NCI-H524 (cell line): ENCODE measurements around the gene PDGFA.

Experiments used
- DNase-seq, 2 experiments: peaks; one replicate each; lab custom pipeline; 2025; lab: John Stamatoyannopoulos, UW

PDGFA gene

GRCh38 chr7:472640-472957 is 47.0 kb downstream of the PDGFA start:
- no peak for DNase-seq

- peak in 1 of 2 experiments; percentile 26 for DNase-seq
Observed at GRCh38 chr7:471866-472639, 47.6 kb downstream of the PDGFA start.

GRCh38 chr7:471191-471865 is 48.3 kb downstream of the PDGFA start:
- DNase-seq, result peak in 1 of 2 experiments; percentile 19

GRCh38 chr7:469563-469961 is 50.1 kb downstream of the PDGFA start:
- DNase-seq, result no peak

DNA sequence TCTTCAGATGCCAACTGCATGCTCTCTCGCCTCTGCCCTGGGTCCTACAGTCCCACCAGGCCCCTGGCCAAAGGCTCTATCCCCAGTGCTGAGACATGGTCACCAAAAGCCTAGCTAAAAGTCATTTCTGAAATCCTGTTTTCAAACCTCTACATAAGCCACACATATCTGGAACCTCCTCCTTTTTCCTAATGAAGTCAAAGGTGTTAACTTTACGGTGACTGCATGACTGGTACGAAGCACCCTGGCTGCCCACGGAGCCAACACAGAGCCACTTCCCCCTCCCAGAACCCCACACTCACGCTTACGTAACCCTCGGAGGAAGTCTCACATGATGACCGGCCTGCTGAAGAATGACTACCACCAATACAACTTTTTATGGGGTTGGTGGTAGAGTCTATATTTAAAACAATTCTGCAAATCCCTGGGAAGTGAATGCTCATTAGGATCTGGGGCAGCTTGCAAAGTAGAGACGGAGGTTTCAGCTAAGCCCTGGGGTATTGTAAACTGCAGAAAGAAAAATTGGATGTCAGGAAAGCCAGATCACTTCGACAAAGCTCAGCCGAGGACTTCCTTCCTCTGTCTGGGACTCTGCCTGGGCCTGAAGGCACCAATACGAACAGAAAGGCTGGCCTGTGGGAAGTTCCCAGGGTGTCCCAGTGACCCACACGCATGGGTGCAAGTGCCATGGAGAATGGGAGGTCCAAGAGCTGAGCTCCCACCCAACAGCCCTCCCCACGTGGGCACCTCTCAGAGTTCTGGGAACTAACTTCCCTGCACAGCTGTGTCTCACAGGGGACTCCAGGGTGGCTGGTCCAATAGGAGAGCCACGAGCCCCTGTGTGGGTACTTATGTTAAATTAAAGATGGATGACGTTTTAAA is 50.7 kb downstream of the PDGFA start:
- DNase-seq, result no peak

GRCh38 chr7:467856-468545 is 51.6 kb downstream of the PDGFA start:
- DNase-seq, result no peak

GRCh38 chr7:467393-467828 is 52.2 kb downstream of the PDGFA start:
- DNase-seq, result no peak

DNA sequence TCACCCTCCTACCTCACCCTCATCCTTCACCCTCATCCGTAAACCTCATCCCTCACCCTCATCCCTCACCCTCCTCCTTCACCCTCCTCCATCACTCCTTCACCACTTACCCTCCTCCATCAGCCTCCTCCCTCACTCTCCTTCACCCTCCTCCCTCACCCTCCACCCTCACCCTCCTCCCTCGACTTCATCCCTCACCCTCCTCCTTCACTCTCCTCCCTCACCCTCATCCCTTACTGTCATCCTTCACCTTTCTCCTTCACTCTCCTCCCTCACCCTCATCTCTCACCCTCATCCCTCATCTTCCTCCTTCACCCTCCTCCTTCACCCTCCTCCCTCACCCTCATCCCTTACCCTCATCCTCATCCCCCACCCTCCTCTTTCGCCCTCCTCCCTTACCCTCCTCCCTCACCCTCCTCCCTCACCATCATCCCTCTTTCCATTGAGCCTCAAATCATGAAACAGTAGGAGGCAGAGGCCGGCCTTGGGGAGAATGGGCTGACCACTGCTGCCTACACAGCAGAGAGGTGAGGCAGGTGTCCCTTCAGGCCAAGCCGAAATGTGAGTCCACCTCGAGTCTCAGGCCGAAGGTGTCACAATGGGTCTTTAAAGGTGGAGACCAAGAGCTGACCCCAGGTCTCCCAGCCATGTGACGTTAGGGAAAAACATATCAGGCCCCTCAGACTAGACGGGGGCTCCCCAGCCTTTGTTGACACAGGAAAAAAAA is 53.0 kb downstream of the PDGFA start:
- no peak for DNase-seq

GRCh38 chr7:465710-466400 is 53.8 kb downstream of the PDGFA start:
- no peak for DNase-seq

GRCh38 chr7:464454-465401 is 54.9 kb downstream of the PDGFA start:
- DNase-seq, result no peak

- DNase-seq, result no peak
Observed at GRCh38 chr7:463817-464453, 55.7 kb downstream of the PDGFA start.

GRCh38 chr7:463362-463781 is 56.3 kb downstream of the PDGFA start:
- DNase-seq, result no peak

DNA sequence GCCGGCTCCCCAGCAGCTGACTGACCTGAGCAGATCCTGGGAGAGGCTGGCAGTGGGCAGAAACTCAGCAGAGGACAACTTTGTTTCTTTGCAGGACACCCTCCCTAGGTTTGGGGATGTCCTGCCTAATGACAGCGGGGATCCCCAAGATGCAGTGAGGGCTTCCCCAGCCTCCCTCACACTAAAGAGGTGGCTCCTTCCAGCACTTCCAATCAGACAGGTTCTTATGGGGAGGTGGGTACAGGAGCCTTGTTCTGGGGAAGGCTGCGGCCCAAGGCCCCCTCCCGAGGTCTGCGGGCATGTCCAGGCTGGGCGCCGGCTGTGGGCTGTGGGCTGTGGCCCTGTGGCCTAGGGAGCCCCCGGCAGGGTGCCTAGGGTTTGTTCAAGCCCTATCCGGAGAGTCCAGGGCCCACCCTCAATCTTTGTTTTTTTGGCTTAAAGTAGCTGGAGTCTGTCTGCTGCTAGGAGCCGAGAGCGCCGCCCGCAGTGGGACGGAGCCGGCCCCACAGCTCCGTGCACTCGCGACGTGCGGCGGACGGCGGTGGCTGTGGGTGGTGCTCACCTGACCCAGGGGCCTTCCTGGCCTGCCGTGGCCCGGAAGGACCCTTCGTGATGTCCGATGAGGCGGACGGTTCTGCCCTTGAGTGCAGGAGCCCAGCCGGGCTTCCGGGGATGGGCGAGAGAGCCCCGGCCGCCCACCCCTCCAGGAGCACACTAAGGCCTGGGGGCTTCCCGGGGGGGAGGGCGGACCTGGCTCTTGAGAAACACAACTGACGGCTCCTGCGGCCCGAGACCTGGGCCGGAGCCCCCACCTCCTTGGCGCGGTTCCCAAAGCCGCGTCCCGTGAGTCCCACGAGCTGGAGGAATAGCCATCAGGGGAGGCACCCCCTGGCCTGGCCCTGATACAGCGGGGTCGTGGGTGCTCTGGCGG is 57.2 kb downstream of the PDGFA start:
- no peak for DNase-seq

DNA sequence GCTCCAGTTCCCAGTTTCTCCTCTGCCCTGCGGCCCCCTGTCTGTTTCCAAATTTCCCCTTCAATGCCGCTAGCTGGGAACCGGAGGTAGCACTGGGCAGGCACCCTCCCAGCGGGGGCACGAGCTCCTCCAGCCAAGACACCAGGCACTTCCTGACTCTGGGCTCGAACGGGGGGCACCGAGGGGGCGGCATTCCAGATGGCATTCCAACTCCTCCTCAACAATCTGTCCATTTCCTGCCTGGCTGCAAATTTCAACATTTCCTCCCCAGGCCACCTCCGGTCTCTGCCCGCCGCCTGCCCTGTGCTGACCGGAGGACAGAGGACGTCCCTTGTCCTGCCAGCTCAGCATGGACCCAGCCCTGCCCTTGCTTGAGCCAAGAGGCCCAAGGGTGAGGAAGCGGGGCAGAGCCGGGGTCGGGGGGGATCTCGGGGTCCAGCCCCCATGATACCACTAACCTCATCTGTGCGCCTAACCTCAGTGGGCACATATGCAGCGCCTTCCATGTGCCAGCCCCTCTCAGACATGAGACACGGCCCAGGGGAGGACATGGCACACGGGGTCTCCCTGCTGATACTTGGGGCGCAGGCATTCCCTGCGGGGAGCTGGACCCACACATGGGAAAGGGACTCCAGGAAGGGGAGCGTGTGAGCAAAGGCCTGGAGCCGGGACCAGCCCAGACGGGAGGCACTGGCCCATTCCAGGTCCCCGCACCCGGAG is 58.0 kb downstream of the PDGFA start:
- DNase-seq, result no peak

DNA sequence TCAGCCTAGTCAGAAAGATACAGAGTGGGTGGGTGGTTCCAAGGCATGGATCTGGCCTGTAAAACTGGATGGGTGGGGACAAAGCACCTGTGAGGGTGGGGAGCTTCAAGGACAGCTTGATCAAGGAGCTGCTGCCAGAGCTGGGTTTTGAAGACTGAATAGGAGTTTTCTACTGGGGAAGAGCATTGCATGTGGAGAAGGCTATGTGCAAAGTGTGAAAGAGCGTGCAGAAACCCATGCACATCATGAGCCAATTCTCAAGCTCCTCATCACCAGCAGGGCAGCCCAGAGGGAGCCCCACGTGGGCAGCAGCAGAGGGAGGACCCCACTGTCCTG is 58.6 kb downstream of the PDGFA start:
- DNase-seq, result no peak

- DNase-seq, result no peak
Observed at GRCh38 chr7:460374-461116, 59.1 kb downstream of the PDGFA start.
